SU-DHL-6 (cell line): ENCODE results near the gene HACE1.
A peak's percentile ranks its signal among the peaks of the same experiment; 100 is the strongest.

Experiments used
- H2AFZ ChIP-seq: fragments of 200-600 bp; sonication (generic); 2 replicates; pipeline ENCODE4 v1.6.1; 2014; ENCODE audit warnings: low read depth, mild to moderate bottlenecking, moderate library complexity, mixed read lengths, antibody characterized with exemption, low read length; ENCODE audit not compliant: severe bottlenecking
- H3F3A ChIP-seq: fragments of 200-600 bp; shearing (Covaris generic); 2 replicates; pipeline ENCODE4 v1.6.0; 2016; ENCODE audit warnings: antibody characterized with exemption, mild to moderate bottlenecking; ENCODE audit not compliant: insufficient read depth
- H3K27ac ChIP-seq: fragments of 200-600 bp; sonication (generic); 2 replicates; pipeline ENCODE4 v1.5.1; 2016; ENCODE audit warnings: low read depth, mild to moderate bottlenecking, low read length, moderate library complexity, mixed read lengths
- H3K27me3 ChIP-seq: fragments of 200-600 bp; sonication (generic), shearing (Covaris generic); 2 replicates; pipeline ENCODE4 v1.6.0; 2014; ENCODE audit warnings: mild to moderate bottlenecking, low read length
- H3K36me3 ChIP-seq: fragments of 200-600 bp; sonication (generic); 2 replicates; pipeline ENCODE4 v1.6.1; 2014; ENCODE audit warnings: mild to moderate bottlenecking, low read length, mixed read lengths
- H3K4me2 ChIP-seq: fragments of 300-600, 200-600 bp; shearing (Covaris generic), sonication (generic); 2 replicates; pipeline ENCODE4 v1.6.0; 2014; ENCODE audit warnings: low read length, low read depth, mild to moderate bottlenecking; ENCODE audit not compliant: poor library complexity, severe bottlenecking
- H3K4me3 ChIP-seq: fragments of 200-600 bp; sonication (generic); 2 replicates; pipeline ENCODE4 v1.5.1; 2014; ENCODE audit warnings: antibody characterized with exemption, low read length, mild to moderate bottlenecking, mixed read lengths; ENCODE audit not compliant: insufficient read depth, poor library complexity, severe bottlenecking
- H3K79me2 ChIP-seq: fragments of 200-600 bp; sonication (generic); 2 replicates; pipeline ENCODE4 v1.6.1; 2014; ENCODE audit warnings: mild to moderate bottlenecking, low read length, moderate library complexity; ENCODE audit not compliant: insufficient read depth
- H3K9ac ChIP-seq: fragments of 200-600 bp; sonication (generic); 2 replicates; pipeline ENCODE4 v1.7.0; 2014; ENCODE audit warnings: mild to moderate bottlenecking, low read length
- H3K9me2 ChIP-seq: fragments of 200-600 bp; sonication (generic); replicated peaks from 2 replicates; pipeline ENCODE4 v1.6.1; 2014; ENCODE audit warnings: low read length; ENCODE audit not compliant: insufficient read depth
- H3K9me3 ChIP-seq: fragments of 200-600 bp; sonication (generic); 2 replicates; pipeline ENCODE4 v1.6.1; 2014; ENCODE audit warnings: low read length, mixed read lengths; ENCODE audit not compliant: insufficient read depth
- H4K20me1 ChIP-seq: fragments of 200-600 bp; sonication (generic); 2 replicates; pipeline ENCODE4 v1.6.1; 2014; ENCODE audit warnings: low read depth, mild to moderate bottlenecking, antibody characterized with exemption, low read length, moderate library complexity, mixed read lengths
- CTCF ChIP-seq: fragments of 200-600 bp; sonication (generic); IDR thresholded peaks from one replicate; pipeline ENCODE4 v1.5.1; 2017; ENCODE audit warnings: antibody characterized with exemption, mild to moderate bottlenecking, low read length, moderate library complexity; ENCODE audit not compliant: insufficient read depth, poor library complexity, severe bottlenecking
- EZH2phosphoT487 ChIP-seq: fragments of 200-600 bp; sonication (generic), shearing (Covaris generic); conservative IDR thresholded peaks from 2 replicates; pipeline ENCODE4 v1.6.1; 2018; ENCODE audit warnings: mild to moderate bottlenecking, antibody characterized with exemption, low read length, moderate library complexity, mixed read lengths

Gene HACE1

GRCh38 chr6:104896914-104897313, 37.2 kb upstream of the HACE1 start:
- H2AFZ ChIP-seq: no peak overlapping the region

GRCh38 chr6:104888066-104888465, 28.3 kb upstream of the HACE1 start:
- Histone ChIP-seq H3K4me2 (no peak overlapping the region), H3K27ac (no peak overlapping the region), H3K9me2 (no peaks in the 10 kb centered on the region), H3K36me3 (no peaks in the 10 kb centered on the region), H3K79me2 (no peaks in the 10 kb centered on the region), H3K27me3 (no peaks in the 10 kb centered on the region), H3K9me3 (no peaks in the 10 kb centered on the region), H3K9ac (no peak overlapping the region), H3F3A (no peaks in the 10 kb centered on the region), H2AFZ (no peak overlapping the region), H3K4me3 (no peak overlapping the region), H4K20me1 (no peaks in the 10 kb centered on the region)
- TF ChIP-seq EZH2phosphoT487 (no peak), CTCF (no peak)

More at GRCh38 chr6:104896914-104897313, 37.2 kb upstream of the HACE1 start:
- Histone ChIP-seq H3K9me3 (no peaks in the 10 kb centered on the region), H3K79me2 (no peaks in the 10 kb centered on the region), H3K36me3 (no peaks in the 10 kb centered on the region), H3K4me2 (no peak overlapping the region), H3K4me3 (no peak overlapping the region), H3K27me3 (no peaks in the 10 kb centered on the region), H4K20me1 (no peaks in the 10 kb centered on the region), H3K27ac (no peak overlapping the region), H3K9me2 (no peaks in the 10 kb centered on the region), H3F3A (no peaks in the 10 kb centered on the region), H3K9ac (no peak overlapping the region)
- TF ChIP-seq EZH2phosphoT487 (no peak), CTCF (peak; percentile 12)

- H3K36me3 ChIP-seq: no peaks in the 10 kb centered on the region
- H3K79me2 ChIP-seq: no peaks in the 10 kb centered on the region
- H4K20me1 ChIP-seq: no peaks in the 10 kb centered on the region
- H3K27ac ChIP-seq: no peak overlapping the region
- H3K27me3 ChIP-seq: no peaks in the 10 kb centered on the region
- H3K9me2 ChIP-seq: no peaks in the 10 kb centered on the region
- no peak overlapping the region for H3K4me2 ChIP-seq
- H2AFZ ChIP-seq: no peak overlapping the region
- H3K9me3 ChIP-seq: no peaks in the 10 kb centered on the region
- TF ChIP-seq CTCF: no peak
- no peak for TF ChIP-seq EZH2phosphoT487
- H3K9ac ChIP-seq: no peak overlapping the region
- H3K4me3 ChIP-seq: no peak overlapping the region
- H3F3A ChIP-seq: no peaks in the 10 kb centered on the region
Observed at GRCh38 chr6:104887350-104887749, 27.6 kb upstream of the HACE1 start.

GRCh38 chr6:104885518-104886043, 25.9 kb upstream of the HACE1 start:
- H4K20me1 ChIP-seq: no peaks in the 10 kb centered on the region
- H3K9ac ChIP-seq: no peak overlapping the region
- H3K36me3 ChIP-seq: no peaks in the 10 kb centered on the region
- H3K9me3 ChIP-seq: no peaks in the 10 kb centered on the region
- no peak overlapping the region for H2AFZ ChIP-seq
- no peak overlapping the region for H3K27ac ChIP-seq
- no peak overlapping the region for H3K4me3 ChIP-seq
- TF ChIP-seq EZH2phosphoT487 (no peak), CTCF (no peak)
- H3K79me2 ChIP-seq: no peaks in the 10 kb centered on the region
- H3K4me2 ChIP-seq: no peak overlapping the region
- no peaks in the 10 kb centered on the region for H3K9me2 ChIP-seq
- no peaks in the 10 kb centered on the region for H3K27me3 ChIP-seq
- no peaks in the 10 kb centered on the region for H3F3A ChIP-seq
